Measurements from ENCODE around the gene HNRNPDL.

The HNRNPDL gene

GRCh38 chr4:82373816-82374625 lies 56.2 kb downstream of the HNRNPDL start, which contains the start of gene HNRNPD:
Gene HNRNPD (minus strand): TSS chr4:82373991. CDS start chr4:82373678, 313 bp downstream.
- H3K36me3 Mint-ChIP-seq (ENCODE audit: insufficient read depth) = peaks cover 45% of the 10 kb centered on the region
- peak; percentile 90 for ATAC-seq (replicated peaks; ENCODE audit: extremely low read depth, poor library complexity, severe bottlenecking)
- peak; percentile 80 to 89 for DNase-seq (ENCODE audit: low spot score in 2 of 2)
- no peaks in the 10 kb centered on the region for H3K9me3 Mint-ChIP-seq
- peak within 1 kb of the TSS; percentile 97 for H3K27ac Mint-ChIP-seq (ENCODE audit: low read depth)
- no peaks in the 10 kb centered on the region for H3K27me3 Mint-ChIP-seq
- peaks cover 62% of the 10 kb centered on the region for H3K4me1 Mint-ChIP-seq
- peak within 1 kb of the TSS; percentile 93 for H3K4me3 Mint-ChIP-seq

GRCh38 chr4:82373486-82373815 lies 56.8 kb downstream of the HNRNPDL start:
- ATAC-seq (replicated peaks; ENCODE audit: extremely low read depth, poor library complexity, severe bottlenecking) (peak; percentile 26), DNase-seq (ENCODE audit: low spot score in 2 of 2) (no peak)
- no peaks in the 10 kb centered on the region for H3K27me3 Mint-ChIP-seq
- peak overlapping the region; percentile 97 for H3K27ac Mint-ChIP-seq (ENCODE audit: low read depth)
- no peaks in the 10 kb centered on the region for H3K9me3 Mint-ChIP-seq
- peak overlapping the region; percentile 93 for H3K4me3 Mint-ChIP-seq
- H3K36me3 Mint-ChIP-seq (ENCODE audit: insufficient read depth) = peaks cover 46% of the 10 kb centered on the region
- H3K4me1 Mint-ChIP-seq = peaks cover 62% of the 10 kb centered on the region
